GM23338 (cell line): ENCODE results near the gene AMBRA1. TPM values are rescaled to one million over a fixed set of nuclear protein-coding genes. Genes with fewer than 3 reads are reported as not detected.

ENCODE experiments used
- ATAC-seq: fragments of 200-7000 bp; cut with Tn5 transposase; 3 replicates; pipeline ENCODE4 v1.9.1; 2020
- DNase-seq: peaks from one replicate; pipeline ENCODE4 v3.0.0-alpha.2; 2015; ENCODE audit warnings: low spot score
- H2AFZ ChIP-seq: fragments of 200-600 bp; sonication (generic); 2 replicates; pipeline ENCODE4 v1.8.0; 2016; ENCODE audit warnings: antibody characterized with exemption, mild to moderate bottlenecking, moderate library complexity
- H3F3A ChIP-seq: fragments of 200-600 bp; sonication (generic); replicated peaks from 2 replicates; pipeline ENCODE4 v1.8.0; 2017; ENCODE audit warnings: antibody characterized with exemption, mixed run types, low read depth
- H3K27ac ChIP-seq: fragments of 200-600 bp; sonication (generic); 2 replicates; pipeline ENCODE4 v1.6.1; 2016; ENCODE audit warnings: low read depth
- H3K27me3 ChIP-seq: fragments of 200-600 bp; sonication (generic); 2 replicates; pipeline ENCODE4 v1.8.0; 2016; ENCODE audit warnings: mild to moderate bottlenecking, mixed run types, moderate library complexity; ENCODE audit not compliant: insufficient read depth
- H3K36me3 ChIP-seq: fragments of 200-600 bp; sonication (generic); 2 replicates; pipeline ENCODE4 v1.8.0; 2016; ENCODE audit warnings: mild to moderate bottlenecking; ENCODE audit not compliant: insufficient read depth
- H3K4me1 ChIP-seq: fragments of 200-600 bp; sonication (generic); 2 replicates; pipeline ENCODE4 v1.8.0; 2016; ENCODE audit warnings: mild to moderate bottlenecking, moderate library complexity; ENCODE audit not compliant: insufficient read depth
- H3K4me2 ChIP-seq: fragments of 200-600 bp; sonication (generic); 2 replicates; pipeline ENCODE4 v1.7.1; 2017; ENCODE audit warnings: mixed run types
- H3K4me3 ChIP-seq: fragments of 200-600 bp; sonication (generic); 2 replicates; pipeline ENCODE4 v1.6.1; 2016; ENCODE audit warnings: mixed run types
- H3K79me2 ChIP-seq: fragments of 200-600 bp; sonication (generic); replicated peaks from 2 replicates; pipeline ENCODE4 v1.8.0; 2017; ENCODE audit warnings: mild to moderate bottlenecking; ENCODE audit not compliant: insufficient read depth
- H3K9me2 ChIP-seq: fragments of 200-600 bp; sonication (generic); 2 replicates; pipeline ENCODE4 v1.8.0; 2017; ENCODE audit not compliant: insufficient read depth
- H4K20me1 ChIP-seq: fragments of 200-600 bp; sonication (generic); replicated peaks from 2 replicates; pipeline ENCODE4 v1.8.0; 2017; ENCODE audit warnings: mild to moderate bottlenecking; ENCODE audit not compliant: insufficient read depth
- H3K27ac Mint-ChIP-seq: 2 replicates; pipeline ENCODE4 v1.8.0; 2020; ENCODE audit warnings: inconsistent platforms, mild to moderate bottlenecking, moderate library complexity, mixed read lengths
- H3K27me3 Mint-ChIP-seq: 3 replicates; pipeline ENCODE4 v1.8.0; 2022; ENCODE audit warnings: low read depth, mild to moderate bottlenecking, moderate library complexity, mixed read lengths, inconsistent platforms; ENCODE audit not compliant: insufficient read depth, poor library complexity
- H3K36me3 Mint-ChIP-seq: 3 replicates; pipeline ENCODE4 v1.8.0; 2021; ENCODE audit warnings: low read depth, mild to moderate bottlenecking, inconsistent platforms, moderate library complexity, mixed read lengths
- H3K4me1 Mint-ChIP-seq: 3 replicates; pipeline ENCODE4 v1.8.0; 2020; ENCODE audit warnings: mild to moderate bottlenecking, inconsistent platforms, mixed read lengths
- H3K4me3 Mint-ChIP-seq: 3 replicates; pipeline ENCODE4 v1.8.0; 2021; ENCODE audit warnings: moderate library complexity, mild to moderate bottlenecking, inconsistent platforms, mixed read lengths
- H3K9me3 Mint-ChIP-seq: 3 replicates; pipeline ENCODE4 v1.8.0; 2020; ENCODE audit warnings: moderate library complexity, mild to moderate bottlenecking, inconsistent platforms, mixed read lengths
- ETS1 ChIP-seq: IDR thresholded peaks from 2 replicates; pipeline ENCODE4 v1.6.1; 2016; ENCODE audit warnings: antibody characterized with exemption
- EZH2phosphoT487 ChIP-seq: fragments of 200-600 bp; sonication (generic); IDR thresholded peaks from one replicate; pipeline ENCODE4 v1.8.1; 2018; ENCODE audit warnings: antibody characterized with exemption; ENCODE audit not compliant: unreplicated experiment
- JUNB ChIP-seq: IDR thresholded peaks from one replicate; pipeline ENCODE4 v1.6.1; 2016; ENCODE audit warnings: antibody characterized with exemption; ENCODE audit not compliant: unreplicated experiment
- NANOG ChIP-seq: IDR thresholded peaks from 2 replicates; pipeline ENCODE4 v1.6.1; 2016; ENCODE audit warnings: antibody characterized with exemption, borderline replicate concordance
- POLR2AphosphoS5 ChIP-seq: IDR thresholded peaks from 2 replicates; pipeline ENCODE4 v1.6.1; 2016; ENCODE audit warnings: antibody characterized with exemption, low read depth
- REST ChIP-seq: IDR thresholded peaks from one replicate; pipeline ENCODE4 v1.6.1; 2018; ENCODE audit warnings: antibody characterized with exemption; ENCODE audit not compliant: unreplicated experiment
- STAT1 ChIP-seq: IDR thresholded peaks from one replicate; pipeline ENCODE4 v1.6.1; 2016; ENCODE audit warnings: antibody characterized with exemption; ENCODE audit not compliant: unreplicated experiment
- ZNF114 ChIP-seq: fragments of 250-450 bp; sonication (Bioruptor Pico); IDR thresholded peaks from 2 replicates; pipeline ENCODE4 v1.5.0; 2020; ENCODE audit warnings: mild to moderate bottlenecking, moderate library complexity
- ZNF462 ChIP-seq: fragments of 250-450 bp; sonication (Bioruptor Pico); IDR thresholded peaks from 2 replicates; pipeline ENCODE4 v1.5.0; 2020; ENCODE audit warnings: mild to moderate bottlenecking, moderate library complexity
- polyA plus RNA-seq: library from polyadenylated mRNA; unstranded; fragments of >200 nt; fragmentation: Nextera tagmentation; extraction: Ambion mirVana; gene quantifications from 2 replicates; pipeline ENCODE4 v1.2.1, GENCODE V29; 2016
- total RNA-seq: library from RNA; depleted of rRNA; stranded (reverse); fragments of >200 nt; shearing (Covaris generic); gene quantifications from 2 replicates; pipeline ENCODE4 v1.2.3, GENCODE V29; 2014

The AMBRA1 gene
- total and polyA plus RNA-seq, 2 experiments from 2014 or later, result 8.3 to 34.8 TPM

GRCh38 chr11:46366661-46367161 lies 227.1 kb downstream of the AMBRA1 start (continued):
- TF ChIP-seq ZNF462 (CRISPR knock-in tag), result no peak

DNA sequence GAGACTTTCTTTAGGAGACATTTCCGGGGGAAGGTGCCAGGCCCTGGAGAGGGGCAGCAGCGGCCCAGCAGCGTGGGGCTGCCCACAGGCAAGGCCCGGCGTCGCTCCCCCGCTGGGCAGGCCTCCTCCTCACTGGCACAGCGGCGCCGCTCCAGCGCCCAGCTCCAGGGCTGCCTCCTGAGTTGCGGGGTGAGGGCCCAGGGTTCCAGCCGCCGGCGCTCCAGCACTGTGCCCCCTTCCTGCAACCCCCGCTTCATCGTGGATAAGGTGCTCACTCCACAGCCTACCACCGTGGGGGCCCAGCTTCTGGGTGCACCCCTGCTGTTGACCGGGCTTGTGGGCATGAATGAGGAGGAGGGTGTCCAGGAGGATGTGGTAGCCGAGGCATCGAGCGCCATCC lies 227.6 kb downstream of the AMBRA1 start:
- Mint-ChIP-seq H3K4me3 (no peak overlapping the region), H3K4me1 (peaks cover 51% of the 10 kb centered on the region), H3K9me3 (no peaks in the 10 kb centered on the region), H3K27ac (no peak overlapping the region), H3K36me3 (peaks cover 27% of the 10 kb centered on the region), H3K27me3 (peaks cover 9% of the 10 kb centered on the region)
- no peak for DNase-seq
- Histone ChIP-seq H3K4me2 (no peak overlapping the region), H3K27ac (no peak overlapping the region), H3K4me3 (no peak overlapping the region), H3F3A (peaks cover 22% of the 10 kb centered on the region; the same call in 1 of the 2 replicates), H2AFZ (no peak overlapping the region), H3K9me2 (no peaks in the 10 kb centered on the region), H3K36me3 (no peaks in the 10 kb centered on the region; the same call in 1 of the 2 replicates), H3K4me1 (peaks cover 9% of the 10 kb centered on the region), H3K79me2 (peaks cover 15% of the 10 kb centered on the region), H4K20me1 (peaks cover 10% of the 10 kb centered on the region; the same call in 1 of the 2 replicates), H3K27me3 (no peaks in the 10 kb centered on the region)
- TF ChIP-seq STAT1, result no peak
- TF ChIP-seq EZH2phosphoT487, result no peak
- ATAC-seq, result no peak

- no peaks in the 10 kb centered on the region for H3K9me3 Mint-ChIP-seq
- peaks cover 21% of the 10 kb centered on the region for H3K4me1 ChIP-seq
- H3K4me3 Mint-ChIP-seq, result no peak overlapping the region
- no peaks in the 10 kb centered on the region for H3K9me2 ChIP-seq
- no peak overlapping the region for H3K27ac ChIP-seq
- H3K79me2 ChIP-seq, result peaks cover 29% of the 10 kb centered on the region
- H4K20me1 ChIP-seq, result peaks cover 18% of the 10 kb centered on the region
- H3K27me3 ChIP-seq, result no peaks in the 10 kb centered on the region
- DNase-seq (no peak), ATAC-seq (no peak)
- H3K27me3 Mint-ChIP-seq, result peaks cover 11% of the 10 kb centered on the region
- H3K4me3 ChIP-seq, result no peak overlapping the region
- peaks cover 22% of the 10 kb centered on the region for H3K36me3 Mint-ChIP-seq
- no peaks in the 10 kb centered on the region for H3K36me3 ChIP-seq
- no peak overlapping the region for H3K4me2 ChIP-seq
- no peak overlapping the region for H2AFZ ChIP-seq
- H3K4me1 Mint-ChIP-seq, result peaks cover 52% of the 10 kb centered on the region
- peaks cover 15% of the 10 kb centered on the region; the same call in 1 of the 2 replicates for H3F3A ChIP-seq
- no peak overlapping the region for H3K27ac Mint-ChIP-seq
- TF ChIP-seq STAT1 (no peak), NANOG (no peak), JUNB (no peak), ETS1 (no peak), POLR2AphosphoS5 (no peak), ZNF114 (CRISPR knock-in tag) (no peak), REST (no peak)
Measured at GRCh38 chr11:46364791-46365190, 229.0 kb downstream of the AMBRA1 start.
